Measurements from ENCODE around the gene FARP2. TPM values are rescaled to one million over a fixed set of nuclear protein-coding genes. Genes with fewer than 3 reads are reported as not detected.

Gene FARP2
- total RNA-seq, 4 donors from 2014 or later, result 70.0 to 185 (median 95.5) TPM

DNA sequence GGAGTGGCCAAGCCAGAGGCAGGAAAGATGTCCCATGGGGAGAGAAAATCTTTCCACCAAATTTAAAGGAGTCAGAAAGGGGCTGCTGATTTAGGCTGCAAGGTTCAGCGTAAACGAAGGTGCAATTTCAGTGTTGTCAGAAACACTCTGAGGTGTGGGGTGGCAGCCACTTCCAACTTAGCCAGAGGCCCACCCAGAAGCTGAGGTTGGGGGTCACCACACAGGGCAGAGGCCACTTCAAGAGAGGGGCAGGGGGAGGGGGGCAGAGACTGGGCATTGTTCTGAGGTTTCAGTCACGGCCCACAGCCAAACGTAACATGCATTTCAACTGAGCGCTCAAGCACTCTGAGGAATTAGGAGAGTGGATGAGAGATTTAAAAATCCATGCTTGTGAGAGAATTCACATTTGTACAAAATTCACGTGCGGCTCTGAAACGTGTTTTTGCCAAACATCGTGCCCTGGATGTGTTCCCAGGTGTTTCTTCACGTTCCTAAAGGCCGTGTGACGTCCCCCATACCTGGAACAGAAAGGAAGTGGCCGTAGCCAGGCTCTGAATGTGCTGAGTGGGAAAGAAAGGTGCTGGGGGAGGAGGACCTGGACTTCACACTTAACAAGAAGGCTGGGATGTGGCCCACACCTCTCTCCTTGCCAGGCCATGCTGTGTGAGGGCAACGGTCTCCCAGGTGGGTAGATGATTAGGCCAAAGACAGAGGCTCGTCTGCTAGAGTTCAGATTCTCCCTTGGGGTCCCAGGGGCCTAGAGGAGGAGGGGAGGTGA, 182.9 kb downstream of the FARP2 start:
- TF ChIP-seq POLR2AphosphoS5 (IDR thresholded peaks at IDR 0.05) (no peak), EP300 (IDR thresholded peaks at IDR 0.05) (no peak), POLR2A (IDR thresholded peaks at IDR 0.05) (no peak)
- TF ChIP-seq, protein P1, sequence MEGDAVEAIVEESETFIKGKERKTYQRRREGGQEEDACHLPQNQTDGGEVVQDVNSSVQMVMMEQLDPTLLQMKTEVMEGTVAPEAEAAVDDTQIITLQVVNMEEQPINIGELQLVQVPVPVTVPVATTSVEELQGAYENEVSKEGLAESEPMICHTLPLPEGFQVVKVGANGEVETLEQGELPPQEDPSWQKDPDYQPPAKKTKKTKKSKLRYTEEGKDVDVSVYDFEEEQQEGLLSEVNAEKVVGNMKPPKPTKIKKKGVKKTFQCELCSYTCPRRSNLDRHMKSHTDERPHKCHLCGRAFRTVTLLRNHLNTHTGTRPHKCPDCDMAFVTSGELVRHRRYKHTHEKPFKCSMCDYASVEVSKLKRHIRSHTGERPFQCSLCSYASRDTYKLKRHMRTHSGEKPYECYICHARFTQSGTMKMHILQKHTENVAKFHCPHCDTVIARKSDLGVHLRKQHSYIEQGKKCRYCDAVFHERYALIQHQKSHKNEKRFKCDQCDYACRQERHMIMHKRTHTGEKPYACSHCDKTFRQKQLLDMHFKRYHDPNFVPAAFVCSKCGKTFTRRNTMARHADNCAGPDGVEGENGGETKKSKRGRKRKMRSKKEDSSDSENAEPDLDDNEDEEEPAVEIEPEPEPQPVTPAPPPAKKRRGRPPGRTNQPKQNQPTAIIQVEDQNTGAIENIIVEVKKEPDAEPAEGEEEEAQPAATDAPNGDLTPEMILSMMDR (IDR thresholded peaks at IDR 0.05), result no peak
- DNase-seq (ENCODE audit: low spot score in 2 of 2), result no peak
- 91% methylated on average over 15 of the region's 15 CpGs for WGBS

DNA sequence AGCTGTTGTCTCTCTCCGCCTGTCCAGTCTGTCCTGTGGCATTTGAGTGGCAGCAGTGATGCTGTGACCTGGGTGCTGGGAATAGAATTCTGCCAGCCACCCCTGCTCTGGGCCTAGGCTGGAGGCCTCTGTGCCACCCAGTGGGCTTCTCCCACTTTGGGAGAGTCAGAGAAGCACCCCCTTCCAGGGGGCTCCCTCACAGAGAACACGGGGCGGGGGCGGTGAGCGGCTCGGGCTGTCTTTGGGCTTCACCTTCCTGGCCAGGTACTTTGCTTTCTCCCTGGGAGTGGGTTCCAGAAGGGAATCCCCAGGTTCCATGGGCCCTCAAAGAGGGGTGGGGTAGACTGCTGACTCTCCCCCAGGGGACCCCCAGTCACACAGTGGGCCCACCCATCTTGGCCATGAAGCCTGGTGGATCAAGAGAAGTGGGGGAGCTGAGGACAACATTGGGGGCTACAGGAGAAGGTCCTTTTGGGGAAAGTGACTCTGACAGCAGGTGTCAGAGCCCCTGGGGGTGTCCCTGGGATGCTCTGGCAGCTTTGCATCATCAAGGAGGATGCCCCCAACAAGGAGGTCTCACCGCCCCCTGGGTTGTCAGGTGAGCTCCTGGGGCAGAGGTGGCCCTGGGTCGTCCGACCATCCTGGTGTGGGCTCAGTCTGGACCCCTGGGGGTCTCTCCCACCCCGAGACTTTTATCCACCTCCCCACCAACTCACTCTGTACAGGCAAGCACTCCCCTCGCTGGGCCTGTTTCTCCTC, 183.7 kb downstream of the FARP2 start:
- TF ChIP-seq POLR2AphosphoS5 (IDR thresholded peaks at IDR 0.05), result no peak
- no peak for TF ChIP-seq EP300 (IDR thresholded peaks at IDR 0.05)
- TF ChIP-seq, protein P1 (IDR thresholded peaks at IDR 0.05), result no peak
- no peak for TF ChIP-seq POLR2A (IDR thresholded peaks at IDR 0.05)
- H3K36me3 ChIP-seq, result no peaks in the 10 kb centered on the region
- peaks cover 20% of the 10 kb centered on the region for H3K4me1 ChIP-seq
- H3K9me3 ChIP-seq, result no peaks in the 10 kb centered on the region
- DNase-seq (ENCODE audit: low spot score in 2 of 2), result no peak
- 94% methylated on average over 9 of the region's 11 CpGs for WGBS
- peaks cover 8% of the 10 kb centered on the region for H3K27me3 ChIP-seq
- no peak overlapping the region for H3K27ac ChIP-seq
- no peak overlapping the region for H3K4me3 ChIP-seq

More for the DNA sequence above, 182.9 kb downstream of the FARP2 start:
- no peak overlapping the region for H3K4me3 ChIP-seq
- H3K4me1 ChIP-seq, result peaks cover 20% of the 10 kb centered on the region
- peaks cover 8% of the 10 kb centered on the region for H3K27me3 ChIP-seq
- H3K36me3 ChIP-seq, result no peaks in the 10 kb centered on the region
- H3K27ac ChIP-seq, result no peak overlapping the region
- H3K9me3 ChIP-seq, result no peaks in the 10 kb centered on the region

DNA sequence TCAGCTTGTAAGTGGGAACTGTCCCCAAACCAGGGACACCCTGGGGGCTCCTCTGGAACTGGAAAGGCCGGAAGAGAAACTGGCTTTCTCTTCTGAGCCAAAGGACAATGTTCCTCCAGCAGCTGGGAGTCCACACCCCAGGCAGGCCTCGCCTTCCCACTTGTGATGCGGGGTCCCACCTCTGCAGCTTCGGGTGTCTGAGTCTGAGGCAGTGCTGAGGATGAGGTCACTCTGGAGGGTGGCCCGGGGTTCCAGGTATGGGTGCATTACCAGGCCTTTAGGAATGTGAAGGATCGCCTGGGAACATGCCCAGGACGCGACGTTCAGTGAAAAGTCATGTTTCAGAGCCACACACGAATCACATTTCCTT, 184.3 kb downstream of the FARP2 start:
- WGBS, result 45% methylated on average over 5 of the region's 10 CpGs
- Histone ChIP-seq H3K36me3 (no peaks in the 10 kb centered on the region), H3K27me3 (peaks cover 8% of the 10 kb centered on the region), H3K4me1 (peaks cover 20% of the 10 kb centered on the region), H3K9me3 (no peaks in the 10 kb centered on the region), H3K27ac (no peak overlapping the region), H3K4me3 (peak overlapping the region; percentile 50)
- no peak for DNase-seq (ENCODE audit: low spot score in 2 of 2)
- TF ChIP-seq POLR2A (IDR thresholded peaks at IDR 0.05) (no peak), EP300 (IDR thresholded peaks at IDR 0.05) (no peak), POLR2AphosphoS5 (IDR thresholded peaks at IDR 0.05) (no peak)
- TF ChIP-seq, protein P1 (IDR thresholded peaks at IDR 0.05), result no peak

DNA sequence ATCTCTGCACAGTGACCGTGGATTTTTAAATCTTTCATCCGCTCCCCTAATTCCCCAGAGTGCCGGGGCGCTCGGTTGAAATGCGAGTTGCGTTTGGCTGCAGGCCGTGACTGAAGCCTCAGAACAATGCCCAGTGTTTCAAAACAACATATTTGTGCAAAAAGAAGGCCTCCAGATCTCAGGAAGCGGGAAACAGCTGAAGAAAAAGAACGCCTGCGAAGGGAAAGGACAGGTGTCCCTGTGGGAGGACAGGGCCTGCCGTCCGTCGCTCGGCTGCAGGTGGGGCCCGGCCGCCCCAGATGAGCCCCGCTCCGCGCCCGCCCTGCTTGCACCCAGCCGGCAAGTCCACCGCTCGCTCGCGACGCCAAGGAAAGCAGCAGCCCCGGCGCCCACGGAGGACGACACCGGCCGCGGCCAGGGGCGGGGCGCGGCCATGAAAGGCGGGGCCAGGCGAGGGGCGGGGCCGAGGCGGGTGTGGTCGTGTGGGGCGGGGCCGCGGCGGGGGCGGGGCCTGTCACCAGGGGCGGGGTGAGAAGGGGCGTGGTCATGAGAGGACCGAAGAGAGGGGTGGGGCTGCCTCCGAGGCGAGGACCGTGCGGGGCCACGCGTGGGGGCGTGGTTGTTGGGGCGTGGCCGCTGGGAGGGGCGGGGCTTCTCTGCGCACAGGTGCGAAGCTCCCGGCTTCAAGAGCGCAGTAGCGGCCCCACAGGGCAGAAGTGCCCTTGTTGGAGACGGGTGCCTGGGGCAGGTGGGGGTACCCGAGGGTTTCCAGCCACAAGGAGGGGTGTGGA, 184.9 kb downstream of the FARP2 start:
- DNase-seq (ENCODE audit: low spot score in 2 of 2), result peak in 1 of 2 donors; percentile 81
- Histone ChIP-seq H3K36me3 (no peaks in the 10 kb centered on the region), H3K27ac (no peak overlapping the region), H3K9me3 (no peaks in the 10 kb centered on the region), H3K27me3 (peaks cover 10% of the 10 kb centered on the region), H3K4me3 (peak overlapping the region; percentile 50), H3K4me1 (peaks cover 20% of the 10 kb centered on the region)
- TF ChIP-seq POLR2AphosphoS5 (IDR thresholded peaks at IDR 0.05) (no peak), EP300 (IDR thresholded peaks at IDR 0.05) (no peak), POLR2A (IDR thresholded peaks at IDR 0.05) (no peak)
- TF ChIP-seq, protein P1 (IDR thresholded peaks at IDR 0.05), result no peak
- WGBS, result 7% methylated on average over 18 of the region's 68 CpGs
